Activated B cell treated with CpG ODN at 0.5 μM for 24 hours (primary cell): ENCODE measurements around the gene EXT2. TPM values are rescaled to one million over a fixed set of nuclear protein-coding genes. Genes with fewer than 3 reads are reported as not detected.

Experiments used
- ATAC-seq: fragments of 200-7000 bp; cut with Tn5 transposase; one replicate; pipeline ENCODE4 v1.10.0; 2021; ENCODE audit warnings: low read depth, mild to moderate bottlenecking, moderate library complexity
- CTCF ChIA-PET: fragments of 350-600 bp; sonication (Branson Sonifier 250); formaldehyde crosslinking; loops from one replicate; lab custom pipeline; 2021; ENCODE audit warnings: antibody characterized with exemption; lab: Charles Lee
- POLR2A ChIA-PET: fragments of 350-600 bp; sonication (Branson Sonifier 250); formaldehyde crosslinking; loops from one replicate; lab custom pipeline; 2021; ENCODE audit warnings: antibody characterized with exemption; lab: Charles Lee
- DNase-seq: peaks from one replicate; pipeline ENCODE4 v3.0.0; 2022
- H3K27ac Mint-ChIP-seq: one replicate; pipeline ENCODE4 v1.8.0; 2020; ENCODE audit warnings: mixed read lengths
- H3K27me3 Mint-ChIP-seq: one replicate; pipeline ENCODE4 v1.8.0; 2021; ENCODE audit warnings: mixed read lengths
- H3K36me3 Mint-ChIP-seq: one replicate; pipeline ENCODE4 v1.8.0; 2021; ENCODE audit warnings: low read depth, mixed read lengths
- H3K4me1 Mint-ChIP-seq: one replicate; pipeline ENCODE4 v1.8.0; 2021; ENCODE audit warnings: mixed read lengths
- H3K4me3 Mint-ChIP-seq: one replicate; pipeline ENCODE4 v1.8.0; 2020; ENCODE audit warnings: mild to moderate bottlenecking, mixed read lengths
- H3K9me3 Mint-ChIP-seq: one replicate; pipeline ENCODE4 v1.8.0; 2020; ENCODE audit warnings: mixed read lengths
- intact Hi-C: fragments of 100-400 bp; cut with micrococcal nuclease; formaldehyde crosslinking; loops from one replicate; pipeline ENCODE4 v1.15.1; 2024
- total RNA-seq: library from RNA; stranded (reverse); gene quantifications from 2 replicates; pipeline ENCODE4 v1.2.3, GENCODE V29; 2022
- TF ChIP-seq, protein P1 (sequence below): fragments of 200-600 bp; IDR thresholded peaks from one replicate; pipeline ENCODE4 v1.8.0; 2022; ENCODE audit warnings: antibody characterized with exemption, mild to moderate bottlenecking

Gene EXT2
- total RNA-seq, 1 donor from 2014 or later: 22.1 TPM

GRCh38 chr11:44250421-44250820 is 154.9 kb downstream of the EXT2 start:
- H3K27ac Mint-ChIP-seq: no peak overlapping the region
- H3K4me1 Mint-ChIP-seq: no peaks in the 10 kb centered on the region
- H3K36me3 Mint-ChIP-seq: peaks cover 56% of the 10 kb centered on the region
- ChIA-PET CTCF (no interaction called here), POLR2A (no interaction called here)
- DNase-seq (no peak), ATAC-seq (no peak)
- TF ChIP-seq, protein P1, sequence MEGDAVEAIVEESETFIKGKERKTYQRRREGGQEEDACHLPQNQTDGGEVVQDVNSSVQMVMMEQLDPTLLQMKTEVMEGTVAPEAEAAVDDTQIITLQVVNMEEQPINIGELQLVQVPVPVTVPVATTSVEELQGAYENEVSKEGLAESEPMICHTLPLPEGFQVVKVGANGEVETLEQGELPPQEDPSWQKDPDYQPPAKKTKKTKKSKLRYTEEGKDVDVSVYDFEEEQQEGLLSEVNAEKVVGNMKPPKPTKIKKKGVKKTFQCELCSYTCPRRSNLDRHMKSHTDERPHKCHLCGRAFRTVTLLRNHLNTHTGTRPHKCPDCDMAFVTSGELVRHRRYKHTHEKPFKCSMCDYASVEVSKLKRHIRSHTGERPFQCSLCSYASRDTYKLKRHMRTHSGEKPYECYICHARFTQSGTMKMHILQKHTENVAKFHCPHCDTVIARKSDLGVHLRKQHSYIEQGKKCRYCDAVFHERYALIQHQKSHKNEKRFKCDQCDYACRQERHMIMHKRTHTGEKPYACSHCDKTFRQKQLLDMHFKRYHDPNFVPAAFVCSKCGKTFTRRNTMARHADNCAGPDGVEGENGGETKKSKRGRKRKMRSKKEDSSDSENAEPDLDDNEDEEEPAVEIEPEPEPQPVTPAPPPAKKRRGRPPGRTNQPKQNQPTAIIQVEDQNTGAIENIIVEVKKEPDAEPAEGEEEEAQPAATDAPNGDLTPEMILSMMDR: no peak
- no peak overlapping the region for H3K4me3 Mint-ChIP-seq
- intact Hi-C loops: no loop called here
- H3K9me3 Mint-ChIP-seq: peaks cover 25% of the 10 kb centered on the region
- no peaks in the 10 kb centered on the region for H3K27me3 Mint-ChIP-seq

DNA sequence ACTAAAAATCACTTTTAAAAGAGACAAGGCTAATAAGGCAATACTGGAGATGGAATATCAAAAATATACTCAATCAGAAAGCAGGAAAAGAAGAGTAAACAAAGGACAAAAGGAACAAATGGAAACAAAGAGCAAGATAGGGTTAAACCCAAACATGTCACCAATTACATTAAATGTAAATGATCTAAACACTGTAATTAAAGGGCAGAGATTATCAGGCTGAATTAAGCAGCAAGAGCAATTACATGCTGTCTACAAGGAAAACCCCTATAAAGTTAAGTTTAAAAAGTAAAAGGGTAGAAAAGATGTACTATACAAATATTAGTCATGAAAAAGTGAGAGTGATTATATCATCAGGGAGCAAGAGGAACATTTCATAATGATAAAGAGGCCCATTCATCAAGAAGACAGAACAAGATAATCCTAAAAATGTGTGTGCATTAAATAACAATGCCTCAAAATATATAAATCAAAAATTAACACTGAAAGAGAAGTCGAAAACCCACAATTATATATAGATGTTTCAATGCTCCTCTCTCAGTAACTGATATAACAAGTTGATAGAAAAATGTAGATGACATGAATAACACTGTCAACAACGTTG is 157.6 kb downstream of the EXT2 start:
- TF ChIP-seq, protein P1: no peak
- Mint-ChIP-seq H3K4me1 (peaks cover 5% of the 10 kb centered on the region), H3K27me3 (no peaks in the 10 kb centered on the region), H3K27ac (no peak overlapping the region), H3K36me3 (peaks cover 40% of the 10 kb centered on the region), H3K4me3 (no peak overlapping the region), H3K9me3 (peaks cover 25% of the 10 kb centered on the region)
- ChIA-PET CTCF (no interaction called here), POLR2A (no interaction called here)
- intact Hi-C loops: no loop called here
- no peak for DNase-seq
- ATAC-seq: no peak

DNA sequence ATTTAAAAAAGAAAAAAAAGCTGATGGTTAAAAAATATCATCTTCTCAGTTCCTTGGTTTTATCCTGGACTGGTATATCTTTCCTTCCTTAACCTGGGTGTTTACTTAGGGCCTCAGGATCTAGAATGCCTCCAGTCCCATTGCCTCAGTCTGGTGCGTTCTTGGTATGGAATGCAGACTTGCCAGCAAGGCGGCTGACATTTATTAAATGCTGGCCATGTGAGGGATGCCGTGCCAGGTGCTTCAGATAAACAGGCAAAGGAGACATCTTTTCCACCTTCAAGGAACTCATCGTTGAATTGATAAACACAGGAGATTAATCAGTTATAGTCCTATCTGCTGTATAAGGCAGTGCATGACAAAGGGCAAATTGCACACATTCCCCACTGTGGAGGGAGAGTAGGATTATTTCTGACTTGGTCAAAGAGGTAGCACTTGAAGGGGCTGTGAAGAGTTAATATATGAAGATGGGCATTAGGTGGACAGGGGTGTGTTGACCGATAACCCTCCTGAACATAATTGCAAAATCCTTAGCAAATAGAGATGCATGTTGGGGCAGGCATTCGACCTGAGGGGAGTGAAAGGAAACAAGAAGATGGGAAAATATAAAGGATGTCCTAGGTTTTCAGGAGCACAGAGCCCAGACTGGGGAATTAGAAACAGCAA is 160.1 kb downstream of the EXT2 start:
- ChIA-PET CTCF (no interaction called here), POLR2A (no interaction called here)
- peaks cover 26% of the 10 kb centered on the region for H3K36me3 Mint-ChIP-seq
- peaks cover 5% of the 10 kb centered on the region for H3K4me1 Mint-ChIP-seq
- H3K27ac Mint-ChIP-seq: no peak overlapping the region
- ATAC-seq (no peak), DNase-seq (no peak)
- TF ChIP-seq, protein P1: no peak
- peaks cover 25% of the 10 kb centered on the region for H3K9me3 Mint-ChIP-seq
- H3K4me3 Mint-ChIP-seq: no peak overlapping the region
- no peaks in the 10 kb centered on the region for H3K27me3 Mint-ChIP-seq
- intact Hi-C loops: no loop called here

- ATAC-seq (no peak), DNase-seq (no peak)
- ChIA-PET CTCF (no interaction called here), POLR2A (no interaction called here)
- peaks cover 5% of the 10 kb centered on the region for H3K4me1 Mint-ChIP-seq
- H3K27me3 Mint-ChIP-seq: no peaks in the 10 kb centered on the region
- intact Hi-C loops: no loop called here
- TF ChIP-seq, protein P1: no peak
- H3K4me3 Mint-ChIP-seq: no peak overlapping the region
- no peak overlapping the region for H3K27ac Mint-ChIP-seq
- peaks cover 17% of the 10 kb centered on the region for H3K9me3 Mint-ChIP-seq
- H3K36me3 Mint-ChIP-seq: peaks cover 15% of the 10 kb centered on the region
Observed at GRCh38 chr11:44256673-44257291, 161.3 kb downstream of the EXT2 start.
